GF-D8 (cell line): ENCODE measurements around the gene SDHAF2.
"Not testable (repeated sequence)": the region's sequence is repeated elsewhere in the genome, so short reads cannot be mapped to it uniquely, and the experiment has no call there.

Experiments
- DNase-seq: peaks from one replicate; lab custom pipeline; 2025; lab: John Stamatoyannopoulos, UW

The SDHAF2 gene

DNA sequence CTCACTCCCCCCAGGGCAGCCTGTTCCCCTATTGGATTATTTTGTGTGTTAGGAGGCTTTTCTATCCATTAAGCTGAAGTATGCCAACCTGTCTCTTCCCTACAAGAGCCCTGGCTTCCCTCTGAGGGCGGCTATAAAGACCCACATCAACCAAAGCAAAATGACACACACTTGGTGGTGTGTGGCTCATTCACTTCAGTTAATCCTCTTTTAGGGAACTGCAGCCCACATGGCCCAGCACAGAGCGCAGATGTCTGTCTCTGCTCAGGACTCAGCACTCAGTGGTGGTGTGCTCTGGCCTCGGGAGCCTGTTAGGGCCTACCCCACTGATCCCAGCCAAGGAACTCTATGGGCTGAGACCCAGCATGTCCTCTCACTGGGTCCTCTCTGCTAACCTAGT lies 46.4 kb downstream of the SDHAF2 start:
- no peak for DNase-seq

DNA sequence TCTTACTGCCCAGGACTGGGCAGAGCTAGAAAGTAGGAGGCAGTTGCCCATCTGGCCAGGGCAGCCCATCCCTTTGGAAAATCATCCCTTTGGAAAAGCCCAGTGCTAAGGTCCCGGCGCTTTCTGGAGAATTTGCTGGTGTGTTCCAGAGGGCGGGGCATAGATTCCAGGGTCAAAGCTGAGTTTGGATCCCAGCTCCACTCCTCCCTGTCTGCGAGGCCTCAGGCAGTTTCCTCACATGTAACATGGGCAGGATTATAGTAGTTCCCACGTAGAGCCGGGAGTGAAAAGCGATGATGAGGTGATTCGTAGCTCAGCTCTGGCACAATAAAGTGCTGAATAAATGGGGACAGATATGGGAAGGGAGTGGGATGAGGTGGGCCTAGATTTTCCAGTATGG lies 47.2 kb downstream of the SDHAF2 start:
- DNase-seq = no peak

DNA sequence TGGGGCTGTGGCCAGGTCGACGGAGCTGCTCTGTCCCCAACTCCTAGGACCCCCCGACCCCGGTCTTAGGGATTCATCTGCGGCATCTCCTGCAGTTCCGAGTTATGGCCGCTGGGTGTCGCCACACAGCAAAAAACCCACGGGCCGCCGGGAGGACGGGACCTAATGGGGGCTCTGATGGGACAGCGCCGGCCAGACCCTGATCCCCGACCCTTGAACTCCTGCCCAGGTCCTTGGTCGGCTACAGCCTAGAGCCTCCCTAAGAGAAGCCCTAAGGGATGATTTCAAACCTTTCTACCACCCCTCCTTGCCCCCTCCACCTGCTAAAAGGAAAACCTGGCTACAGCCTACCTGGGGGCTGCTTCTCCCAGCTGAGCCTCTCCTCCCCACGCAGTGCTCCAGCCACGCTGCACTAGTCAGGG lies 47.8 kb downstream of the SDHAF2 start:
- no peak for DNase-seq

DNA sequence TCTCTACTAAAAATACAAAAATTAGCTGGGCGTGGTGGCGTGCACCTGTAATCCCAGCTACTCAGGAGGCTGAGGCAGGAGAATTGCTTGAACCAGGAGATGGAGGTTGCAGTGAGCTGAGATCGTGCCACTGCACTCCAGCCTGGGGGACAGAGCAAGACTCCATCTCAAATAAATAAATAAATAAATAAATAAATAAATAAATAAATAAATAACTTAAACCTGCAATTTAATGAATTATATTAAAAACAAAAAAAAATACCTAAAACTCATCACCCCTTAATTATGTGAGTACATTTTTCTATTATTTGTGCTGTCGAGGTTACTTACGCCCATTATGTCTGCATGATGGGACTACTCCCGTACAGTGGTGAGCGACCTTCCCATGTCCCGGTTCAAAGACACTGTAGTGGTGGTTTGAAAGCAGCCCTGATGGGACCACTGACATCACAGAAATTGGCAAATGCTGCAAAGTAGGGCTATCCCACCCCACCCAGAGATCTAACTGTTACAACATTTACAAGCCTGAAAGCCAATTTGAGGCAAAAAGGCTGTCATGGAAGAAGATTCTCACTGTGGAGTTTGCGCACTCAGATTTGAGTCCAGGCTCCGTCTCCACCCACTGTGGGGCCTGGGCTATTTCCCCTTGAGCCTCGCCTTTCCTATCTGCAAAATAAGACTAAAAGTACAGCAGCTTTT lies 49.6 kb downstream of the SDHAF2 start:
- not testable (repeated sequence) for DNase-seq

DNA sequence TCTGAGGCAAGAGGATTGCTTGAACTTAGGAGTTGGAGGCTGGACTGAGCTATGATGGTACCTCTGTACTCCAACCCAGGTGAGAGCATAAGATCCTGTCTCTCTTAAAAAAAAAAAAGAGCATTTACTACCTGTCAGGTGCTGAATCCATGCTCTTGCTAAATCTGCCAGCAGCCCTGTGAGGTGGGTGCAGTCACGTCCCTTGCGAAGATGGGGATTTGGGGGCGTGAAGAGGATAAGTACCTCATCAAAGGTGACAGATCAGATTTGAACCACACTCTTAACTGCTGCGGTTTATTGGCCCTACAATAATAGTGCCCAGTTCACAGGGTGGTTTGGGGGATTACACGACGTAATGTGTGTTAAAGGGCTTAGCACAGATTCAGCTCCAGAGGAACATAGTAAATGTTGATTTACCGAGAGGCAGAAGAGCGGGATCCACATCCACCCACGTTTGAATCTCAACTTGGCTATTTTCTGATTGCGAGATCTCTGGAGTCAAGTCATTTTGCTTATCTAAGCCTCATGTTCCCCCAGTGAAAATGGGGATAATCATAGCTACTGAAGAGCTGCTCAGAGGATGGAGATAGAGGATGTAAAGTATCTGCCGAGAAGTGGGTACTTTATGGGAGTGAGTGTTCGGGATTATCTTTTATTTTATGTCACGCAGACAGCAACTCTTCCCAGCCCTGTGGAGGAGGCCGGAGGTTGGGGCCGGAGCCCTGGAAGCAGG lies 50.5 kb downstream of the SDHAF2 start:
- no peak for DNase-seq

DNA sequence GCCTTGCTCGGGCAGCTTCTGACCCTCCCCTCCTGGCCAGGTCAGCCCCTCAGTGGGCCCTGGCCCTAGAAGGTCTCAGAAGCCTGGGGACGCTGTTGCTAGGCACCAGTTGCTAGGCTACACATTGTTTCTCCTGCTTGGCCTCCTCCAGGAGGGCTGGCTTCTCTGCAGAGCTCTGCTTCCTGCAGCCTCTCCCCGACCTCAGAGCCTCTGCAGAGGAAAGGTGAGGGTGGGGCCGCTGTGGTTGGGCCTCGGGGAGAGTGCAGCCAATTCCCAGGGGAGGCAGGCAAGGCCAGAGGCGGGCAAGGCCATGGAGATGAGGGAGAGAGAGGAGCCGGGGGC lies 51.0 kb downstream of the SDHAF2 start:
- no peak for DNase-seq

DNA sequence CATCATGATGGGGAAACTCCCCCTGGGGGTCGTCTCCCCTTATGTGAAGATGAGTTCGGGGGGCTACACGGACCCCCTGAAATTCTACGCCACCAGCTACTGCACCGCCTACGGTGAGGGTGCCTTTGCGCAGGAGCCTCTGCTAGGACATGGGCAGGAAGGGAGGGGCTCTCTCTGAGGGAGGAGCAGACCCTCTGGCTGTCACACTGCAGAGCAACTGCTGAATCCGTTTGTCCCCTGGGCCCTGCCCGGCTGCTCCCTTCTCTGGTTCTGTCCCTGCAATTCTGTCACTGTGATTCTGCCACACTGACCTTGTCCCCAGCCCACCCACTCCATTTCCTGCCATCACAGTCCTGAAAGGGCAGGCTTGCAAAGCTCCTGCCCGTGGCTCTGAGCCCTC lies 51.9 kb downstream of the SDHAF2 start:
- DNase-seq = no peak

DNA sequence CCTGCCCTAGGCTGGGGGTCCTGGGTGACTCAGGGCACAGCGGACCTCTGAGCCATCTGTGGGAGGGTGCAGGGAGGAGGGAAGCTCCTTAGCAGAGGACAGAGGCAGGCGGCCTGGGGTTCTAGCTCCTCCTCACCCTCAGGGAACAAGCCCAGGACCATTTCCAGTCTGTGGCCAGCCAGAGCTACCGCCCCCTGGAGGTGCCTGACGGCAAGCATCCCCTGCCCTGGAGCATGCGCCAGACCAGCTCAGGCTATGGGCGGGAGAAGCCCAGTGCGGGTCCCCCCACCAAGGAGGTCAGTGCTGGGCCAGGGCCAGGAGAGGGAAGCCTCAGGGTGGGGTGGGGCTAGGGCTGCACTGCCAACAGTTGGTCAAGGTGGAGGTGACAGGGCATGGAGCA lies 52.6 kb downstream of the SDHAF2 start:
- no peak for DNase-seq

DNA sequence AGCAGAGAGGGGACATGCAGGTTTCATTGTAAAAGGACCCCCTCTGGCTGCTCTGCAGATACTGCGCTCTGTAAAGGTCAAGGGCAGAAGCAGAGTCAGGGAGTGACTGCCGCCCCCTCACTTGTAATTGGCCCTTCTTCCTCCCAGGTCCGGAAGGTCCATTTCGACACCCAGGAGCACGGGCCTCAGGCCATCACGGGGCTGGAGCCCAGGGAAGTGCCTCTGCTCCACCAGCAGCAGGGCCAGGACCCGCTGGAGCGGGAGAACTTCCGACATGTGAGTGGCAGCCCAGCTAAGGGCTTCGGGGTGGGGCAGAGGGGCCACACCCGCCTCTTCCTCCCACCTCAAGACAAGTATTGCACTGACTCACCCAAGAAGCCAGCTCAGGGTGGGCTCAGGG lies 54.6 kb downstream of the SDHAF2 start:
- DNase-seq = no peak

DNA sequence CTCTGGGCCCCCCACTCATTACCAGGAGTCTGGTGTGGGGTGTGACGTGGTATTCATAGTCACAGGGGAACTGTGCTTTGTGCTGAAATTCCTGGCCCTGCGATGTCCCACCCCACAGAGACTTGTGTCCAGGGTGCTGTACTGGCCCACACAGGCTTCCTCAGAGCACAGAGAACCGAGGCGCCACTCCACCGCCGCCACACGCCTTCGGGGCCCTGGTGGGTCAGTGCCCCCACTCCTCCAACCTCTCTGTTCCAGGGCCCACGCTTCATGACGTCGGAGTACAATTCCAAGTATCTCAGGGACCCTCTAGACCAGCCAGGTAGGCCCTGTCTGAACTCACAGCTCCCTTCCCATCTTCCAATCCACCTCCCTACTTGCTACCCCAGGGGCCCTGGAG lies 55.2 kb downstream of the SDHAF2 start:
- DNase-seq = no peak

DNA sequence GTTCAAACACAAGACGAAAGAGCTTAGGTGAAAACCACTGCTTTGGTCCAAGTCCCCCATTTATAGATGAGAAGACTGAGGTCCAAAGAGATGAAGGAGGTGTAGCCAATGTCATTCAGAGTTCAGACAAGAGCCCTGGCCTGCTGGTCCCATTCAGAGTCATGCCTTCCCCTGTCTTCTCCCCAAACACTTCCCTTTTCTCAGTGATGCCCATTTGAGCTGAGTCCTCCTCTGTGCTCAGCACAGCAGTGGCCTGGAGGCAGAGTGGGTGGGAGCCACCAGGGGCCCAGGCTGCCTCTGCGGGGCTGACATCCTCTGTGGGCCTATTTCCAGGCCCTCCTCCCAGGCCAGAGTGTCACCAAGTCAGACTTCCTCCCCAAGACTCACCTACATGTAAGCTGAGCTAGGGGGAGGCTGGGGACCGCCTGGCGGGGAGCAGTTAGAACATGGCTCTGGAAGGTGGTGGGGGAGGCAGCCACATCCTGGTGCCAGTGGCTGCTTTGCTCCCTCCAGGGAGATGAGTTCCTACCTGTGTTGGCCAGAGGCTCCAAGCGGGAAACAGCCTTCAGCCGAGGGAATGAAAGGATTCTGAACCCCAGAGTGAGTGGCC lies 56.2 kb downstream of the SDHAF2 start:
- DNase-seq = no peak

DNA sequence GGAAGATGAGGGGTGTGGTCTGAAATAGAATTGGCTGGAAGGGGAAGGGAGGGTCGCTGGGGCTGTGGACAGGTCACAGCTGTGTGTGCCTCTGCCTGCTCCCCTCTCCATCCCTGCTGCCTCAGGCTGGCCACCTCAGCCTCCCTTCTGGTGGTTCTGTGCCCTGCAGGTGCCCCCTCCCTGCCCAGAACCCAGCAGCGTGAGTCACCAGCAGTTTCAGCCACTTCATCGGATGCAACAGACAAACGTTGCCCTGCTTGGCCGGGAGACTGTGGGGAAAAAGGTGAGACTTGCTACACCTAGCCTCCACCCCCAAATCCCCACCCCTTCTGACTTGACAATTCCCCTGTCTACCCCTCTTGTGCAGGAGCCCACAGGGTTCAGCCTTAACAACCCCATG lies 56.9 kb downstream of the SDHAF2 start:
- DNase-seq = no peak

DNA sequence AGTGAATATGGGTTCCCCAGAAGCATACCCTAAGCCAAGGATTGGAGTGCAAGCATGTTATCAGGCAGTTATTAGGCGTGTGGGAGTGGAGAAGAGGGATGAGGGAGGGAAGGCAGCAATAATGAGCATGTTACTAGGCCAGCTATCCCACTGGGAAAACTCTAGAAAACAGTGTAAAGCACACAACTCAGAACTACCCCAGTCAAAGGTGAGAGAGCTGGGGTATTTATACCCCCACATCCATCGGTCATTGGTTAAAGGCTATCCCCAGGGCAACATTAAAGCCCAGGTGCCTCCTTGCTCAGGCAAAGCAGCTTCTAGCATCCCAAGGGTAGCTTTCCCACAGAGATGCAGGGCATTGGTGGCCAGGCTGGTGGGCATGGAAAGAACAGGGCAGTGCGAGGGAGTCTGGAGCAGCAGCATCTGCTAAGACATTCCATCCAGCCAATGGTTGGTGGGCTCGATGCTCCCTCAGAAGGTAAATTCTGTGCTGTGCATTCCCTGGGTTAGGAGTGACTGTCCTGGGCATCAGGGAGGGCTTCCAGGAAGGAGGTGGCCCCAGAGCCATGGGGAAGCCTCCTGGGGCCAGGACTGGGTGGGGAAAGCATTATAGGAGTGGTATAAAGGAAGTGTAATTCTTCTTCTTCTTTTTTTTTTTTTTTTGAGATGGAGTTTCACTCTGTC lies 57.6 kb downstream of the SDHAF2 start:
- DNase-seq = no peak

DNA sequence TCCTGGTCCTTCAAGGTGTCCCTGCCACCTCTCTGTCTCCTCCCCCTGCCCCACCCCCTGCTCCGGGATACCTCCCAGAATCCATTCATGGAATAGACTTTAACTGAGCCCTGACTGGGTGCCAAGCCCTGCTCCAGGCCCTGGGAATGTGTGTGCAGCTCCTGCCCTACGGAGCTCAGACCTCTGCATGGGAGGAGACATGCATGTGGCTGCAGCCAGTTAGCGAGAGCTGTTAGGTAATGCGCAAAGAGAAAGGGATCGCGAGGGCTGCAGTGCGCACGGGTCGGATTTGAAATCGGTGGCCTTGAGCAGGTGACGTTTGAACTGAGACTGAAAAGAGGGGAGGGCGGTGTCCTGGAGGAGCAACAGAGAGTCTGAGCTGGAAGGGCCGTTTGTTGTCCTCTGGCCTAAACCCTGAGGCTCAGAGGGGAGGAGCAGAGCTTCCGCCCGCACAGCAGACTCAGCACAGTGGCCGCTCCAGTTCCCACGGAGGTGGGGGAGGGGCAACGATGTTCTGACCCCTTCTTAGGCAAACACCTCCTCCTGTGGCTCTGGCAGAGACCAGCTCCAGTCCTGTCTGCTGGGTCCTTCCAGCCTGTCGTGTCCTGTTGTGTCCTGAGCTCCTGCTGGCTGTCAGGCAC lies 58.8 kb downstream of the SDHAF2 start:
- no peak for DNase-seq

DNA sequence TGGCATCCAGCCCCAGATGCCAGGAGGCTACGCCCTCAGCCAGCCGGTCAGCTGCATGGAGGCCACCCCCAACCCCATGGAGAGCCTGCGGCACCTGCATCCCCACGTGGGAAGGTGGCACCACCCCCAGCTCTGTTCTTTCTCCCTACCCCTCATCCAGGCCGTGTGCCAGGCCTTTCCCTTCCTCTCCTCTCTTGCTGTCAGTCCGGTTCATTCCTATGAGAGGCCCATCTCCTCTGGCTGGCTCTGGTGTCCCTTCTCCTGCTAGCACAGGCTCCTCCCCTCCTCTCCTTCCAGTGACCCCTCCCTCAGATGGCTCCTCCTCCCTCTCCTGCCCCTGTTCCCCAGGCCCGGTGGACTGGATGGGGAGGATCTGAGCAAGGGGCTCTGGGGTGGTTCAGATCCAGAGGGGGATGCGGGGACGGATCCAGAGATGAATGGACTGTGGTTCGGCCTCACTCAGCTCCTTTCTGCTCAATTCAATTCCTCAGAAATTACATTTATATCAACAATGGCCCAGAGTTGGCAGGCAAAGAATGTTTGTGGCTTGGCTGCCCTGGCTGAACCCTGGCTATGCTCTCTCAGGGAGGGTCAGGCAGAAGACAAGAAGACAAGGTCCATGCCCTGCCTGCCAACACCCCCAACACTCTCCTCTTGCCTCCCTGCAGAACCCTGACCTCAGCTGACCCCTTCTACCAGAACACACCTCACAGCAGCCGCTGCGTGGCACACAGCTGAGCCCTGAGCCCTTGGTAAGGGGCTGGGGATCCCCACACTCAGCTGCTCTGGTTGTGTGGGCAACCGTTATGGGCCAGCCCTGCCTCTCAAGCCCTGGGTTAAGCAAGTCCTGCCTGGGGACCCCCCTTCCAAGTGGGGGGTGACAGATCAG lies 60.2 kb downstream of the SDHAF2 start:
- no peak for DNase-seq

DNA sequence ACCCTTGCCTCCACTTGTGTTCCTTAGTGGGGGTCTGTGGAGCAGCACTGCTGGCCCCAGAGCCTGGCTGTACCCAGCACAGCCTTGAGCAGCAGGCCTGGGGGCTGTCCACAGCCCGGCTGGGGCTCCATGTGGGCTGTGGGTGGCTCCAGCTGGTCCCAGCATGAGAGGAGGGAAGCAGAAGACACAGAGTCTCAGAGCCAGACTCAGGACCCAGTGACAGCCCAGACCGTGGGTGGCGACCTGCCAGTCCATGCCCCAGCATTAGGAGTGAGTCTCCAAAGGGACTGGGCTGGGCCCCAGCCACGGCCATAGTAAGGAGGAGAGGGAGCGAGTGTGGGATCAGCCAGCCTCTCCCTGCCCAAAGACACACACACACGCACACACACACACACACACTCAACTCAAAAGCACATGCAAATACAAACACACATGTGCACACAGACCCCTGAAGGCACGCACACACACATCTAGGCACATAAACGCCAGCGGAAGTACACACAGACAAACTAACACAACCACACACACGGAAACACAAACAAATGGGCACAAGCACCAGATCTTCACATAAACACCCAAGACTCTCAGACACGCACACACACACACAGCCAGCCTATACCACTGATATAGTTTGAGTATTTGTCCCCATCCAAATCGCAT lies 61.9 kb downstream of the SDHAF2 start:
- no peak for DNase-seq

DNA sequence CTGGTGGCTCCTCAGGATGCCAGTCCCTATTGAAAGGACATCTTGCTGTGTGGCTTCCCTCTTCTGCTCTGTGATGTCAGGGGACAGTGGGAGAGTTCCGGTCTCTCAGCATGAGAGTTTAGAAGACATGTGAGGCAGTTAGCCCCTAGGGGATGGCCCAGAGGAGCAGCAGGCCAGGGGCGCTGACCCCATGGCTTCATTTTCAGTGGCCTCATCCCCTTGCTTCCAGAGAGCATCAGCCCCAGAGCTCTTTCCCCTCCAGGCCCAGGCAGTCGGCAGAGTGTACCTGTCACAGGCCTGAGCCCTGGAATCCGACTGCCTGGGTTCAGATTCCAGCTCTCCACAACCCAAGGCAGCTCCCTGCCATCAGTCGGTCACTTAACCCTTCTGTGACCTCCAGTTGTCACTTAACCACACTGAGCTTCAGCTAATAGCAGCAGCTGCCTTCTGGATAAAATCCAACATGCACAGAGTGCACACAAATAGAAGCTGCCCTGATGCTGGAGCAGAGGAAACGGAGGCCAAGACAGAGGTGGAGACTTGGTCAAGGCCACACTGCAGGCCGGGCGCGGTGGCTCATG lies 64.5 kb downstream of the SDHAF2 start:
- DNase-seq = no peak

DNA sequence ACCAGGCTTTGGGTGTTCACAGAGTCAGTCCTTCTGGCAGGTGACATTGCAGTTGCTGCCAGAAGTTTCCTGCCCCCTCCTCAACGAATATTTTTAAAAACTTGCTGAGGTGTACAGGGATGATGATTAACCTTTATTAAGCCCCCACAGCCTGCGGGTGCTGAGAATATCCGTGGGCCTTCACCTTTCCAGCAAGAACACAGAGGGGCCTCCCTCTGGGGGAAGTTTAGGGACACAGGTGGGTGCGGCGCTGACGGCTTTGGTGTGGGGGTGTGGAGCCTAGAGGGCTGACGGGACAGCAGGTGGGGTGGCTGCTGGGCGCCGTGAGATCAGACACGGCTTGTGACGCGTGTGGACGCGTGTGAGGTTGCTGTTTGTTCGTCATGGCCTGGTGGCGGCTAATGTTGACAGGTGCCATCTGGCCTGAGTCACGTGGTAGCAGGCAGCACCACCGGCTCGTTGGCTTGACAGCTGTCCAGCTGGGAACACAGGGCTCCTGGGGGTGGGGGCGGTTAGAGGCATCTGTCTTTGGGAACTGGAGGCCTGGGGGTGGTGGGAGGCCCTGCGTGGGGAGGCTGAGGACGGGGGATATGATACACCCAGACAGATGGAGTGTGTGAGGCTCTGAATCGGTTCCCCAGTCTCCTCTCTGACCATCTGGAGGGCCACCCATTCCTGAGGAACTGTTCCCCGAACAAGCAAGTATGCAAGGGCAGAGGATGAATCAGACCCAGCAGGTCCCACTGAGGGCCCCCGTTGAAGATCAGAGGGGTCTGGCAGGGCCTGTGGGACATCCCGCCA lies 66.1 kb downstream of the SDHAF2 start:
- no peak for DNase-seq
